Memory B cell (primary cell): Measurements from ENCODE around the gene CCDC32.

ENCODE experiments used
- ATAC-seq: fragments of 150-1000 bp; cut with Tn5 transposase; 2 replicates; pipeline ENCODE4 v1.10.0; 2021; ENCODE audit warnings: low read depth, mild to moderate bottlenecking, moderate library complexity
- DNase-seq, 2 donors: peaks; one replicate each; pipeline ENCODE4 v3.0.0; 2022; ENCODE audit warnings: low spot score in 2 of 2
- H3K27ac Mint-ChIP-seq: one replicate; pipeline ENCODE4 v1.8.0; 2022; ENCODE audit warnings: mild to moderate bottlenecking, moderate library complexity, mixed read lengths
- H3K27me3 Mint-ChIP-seq: one replicate; pipeline ENCODE4 v1.8.0; 2022; ENCODE audit warnings: mixed read lengths
- H3K36me3 Mint-ChIP-seq: one replicate; pipeline ENCODE4 v1.8.0; 2022; ENCODE audit warnings: mild to moderate bottlenecking, mixed read lengths
- H3K4me1 Mint-ChIP-seq: one replicate; pipeline ENCODE4 v1.8.0; 2022; ENCODE audit warnings: mixed read lengths
- H3K4me3 Mint-ChIP-seq: one replicate; pipeline ENCODE4 v1.8.0; 2022; ENCODE audit warnings: mild to moderate bottlenecking, moderate library complexity, mixed read lengths
- H3K9me3 Mint-ChIP-seq: one replicate; pipeline ENCODE4 v1.8.0; 2022; ENCODE audit warnings: mixed read lengths

Gene CCDC32

GRCh38 chr15:40516322-40516721, 48.5 kb downstream of the CCDC32 start:
- no peaks in the 10 kb centered on the region for H3K27me3 Mint-ChIP-seq
- no peak overlapping the region for H3K4me3 Mint-ChIP-seq
- peaks cover 10% of the 10 kb centered on the region for H3K4me1 Mint-ChIP-seq

GRCh38 chr15:40513609-40514008, 51.2 kb downstream of the CCDC32 start:
- DNase-seq (no peak), ATAC-seq (no peak)
- H3K4me1 Mint-ChIP-seq = peaks cover 15% of the 10 kb centered on the region
- peak overlapping the region; percentile 19 for H3K27ac Mint-ChIP-seq
- H3K4me3 Mint-ChIP-seq = no peak overlapping the region
- H3K27me3 Mint-ChIP-seq = no peaks in the 10 kb centered on the region
- no peaks in the 10 kb centered on the region for H3K36me3 Mint-ChIP-seq
- H3K9me3 Mint-ChIP-seq = no peaks in the 10 kb centered on the region

More at GRCh38 chr15:40516322-40516721, 48.5 kb downstream of the CCDC32 start:
- Mint-ChIP-seq H3K27ac (no peak overlapping the region), H3K9me3 (no peaks in the 10 kb centered on the region), H3K36me3 (no peaks in the 10 kb centered on the region)
- ATAC-seq (no peak), DNase-seq (no peak)

GRCh38 chr15:40512440-40512839, 52.4 kb downstream of the CCDC32 start:
- Mint-ChIP-seq H3K27me3 (peaks cover 2% of the 10 kb centered on the region), H3K27ac (peak overlapping the region; percentile 8), H3K4me1 (peaks cover 15% of the 10 kb centered on the region), H3K4me3 (peak overlapping the region; percentile 95), H3K36me3 (no peaks in the 10 kb centered on the region), H3K9me3 (no peaks in the 10 kb centered on the region)
- DNase-seq = no peak
- no peak for ATAC-seq

GRCh38 chr15:40511472-40512133, 53.2 kb downstream of the CCDC32 start:
- Mint-ChIP-seq H3K27ac (peak overlapping the region; percentile 8), H3K27me3 (peaks cover 4% of the 10 kb centered on the region), H3K36me3 (no peaks in the 10 kb centered on the region), H3K4me1 (peaks cover 18% of the 10 kb centered on the region), H3K9me3 (no peaks in the 10 kb centered on the region), H3K4me3 (peak overlapping the region; percentile 95)
- ATAC-seq = peak; percentile 34
- peak; percentile 8 to 58 for DNase-seq

DNA sequence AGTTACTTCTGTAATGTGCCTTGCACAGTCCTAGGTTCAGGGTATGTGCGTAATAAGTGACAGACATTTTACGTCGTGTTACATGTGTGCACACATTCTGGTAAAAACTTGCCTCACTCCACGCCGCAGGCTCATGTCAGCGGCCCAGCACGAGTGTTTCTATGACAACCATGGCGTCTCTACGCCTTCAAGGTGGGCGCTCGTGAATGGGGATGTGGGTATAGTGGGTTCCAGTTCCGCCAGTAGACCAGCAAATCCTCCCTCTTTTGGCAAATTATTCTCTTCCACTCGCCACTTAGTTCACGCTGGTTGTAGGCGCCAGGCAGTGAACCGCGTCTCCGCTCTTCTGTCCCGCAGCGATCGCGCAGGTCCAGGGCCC, 53.8 kb downstream of the CCDC32 start:
- Mint-ChIP-seq H3K27ac (peak overlapping the region; percentile 8), H3K9me3 (no peaks in the 10 kb centered on the region), H3K27me3 (peaks cover 6% of the 10 kb centered on the region), H3K36me3 (no peaks in the 10 kb centered on the region), H3K4me1 (peaks cover 18% of the 10 kb centered on the region), H3K4me3 (peak overlapping the region; percentile 95)
- DNase-seq (peak; percentile 49 to 61), ATAC-seq (peak; percentile 78)

DNA sequence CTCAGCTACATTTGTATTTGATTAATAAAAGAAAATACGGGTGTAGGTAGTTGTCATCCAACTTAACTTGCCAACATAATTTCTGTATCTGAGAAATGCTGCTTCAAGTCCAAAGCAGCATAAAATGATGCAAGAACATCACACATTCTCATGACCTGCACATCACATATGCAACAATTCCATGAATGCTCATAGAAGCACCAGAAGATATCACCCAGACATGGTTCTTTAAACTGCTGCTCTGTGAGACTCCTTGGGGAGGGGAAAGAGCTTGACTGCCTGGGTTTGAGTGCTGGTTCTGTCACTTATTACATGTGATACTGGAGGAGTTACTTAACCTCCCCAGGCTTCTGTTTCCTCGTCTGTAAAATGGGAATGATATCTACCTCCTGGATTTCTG, 54.6 kb downstream of the CCDC32 start:
- no peak for DNase-seq
- no peaks in the 10 kb centered on the region for H3K36me3 Mint-ChIP-seq
- H3K27me3 Mint-ChIP-seq = peaks cover 7% of the 10 kb centered on the region
- H3K27ac Mint-ChIP-seq = no peak overlapping the region
- H3K4me1 Mint-ChIP-seq = peaks cover 18% of the 10 kb centered on the region
- no peak for ATAC-seq
- H3K4me3 Mint-ChIP-seq = peak overlapping the region; percentile 95
- H3K9me3 Mint-ChIP-seq = no peaks in the 10 kb centered on the region

DNA sequence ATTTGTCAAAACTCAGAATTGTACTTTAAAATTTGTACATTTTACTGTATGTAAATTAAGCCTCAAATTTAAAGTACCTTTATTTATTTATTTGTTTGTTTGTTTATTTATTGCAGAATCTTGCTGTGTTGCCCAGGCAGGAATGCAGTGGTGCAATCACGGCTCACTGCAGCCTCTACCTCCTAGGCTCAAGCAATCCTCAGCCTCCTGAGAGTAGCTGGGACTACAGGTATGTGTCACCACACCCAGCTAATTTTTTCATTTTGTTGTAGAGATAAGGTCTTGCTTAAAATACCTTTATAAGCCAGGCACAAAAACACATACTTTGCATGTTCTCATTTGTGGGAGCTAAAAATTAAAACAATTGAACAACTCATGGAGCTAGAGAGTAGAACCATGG, 56.6 kb downstream of the CCDC32 start:
- H3K9me3 Mint-ChIP-seq = no peaks in the 10 kb centered on the region
- H3K4me1 Mint-ChIP-seq = peaks cover 18% of the 10 kb centered on the region
- DNase-seq (no peak), ATAC-seq (no peak)
- no peaks in the 10 kb centered on the region for H3K36me3 Mint-ChIP-seq
- no peak overlapping the region for H3K27ac Mint-ChIP-seq
- peaks cover 7% of the 10 kb centered on the region for H3K27me3 Mint-ChIP-seq
- H3K4me3 Mint-ChIP-seq = no peak overlapping the region

GRCh38 chr15:40506964-40507571, 57.8 kb downstream of the CCDC32 start:
- Mint-ChIP-seq H3K4me3 (peak overlapping the region; percentile 53), H3K9me3 (no peaks in the 10 kb centered on the region), H3K36me3 (no peaks in the 10 kb centered on the region), H3K27ac (no peak overlapping the region), H3K4me1 (peaks cover 15% of the 10 kb centered on the region), H3K27me3 (peaks cover 13% of the 10 kb centered on the region)
- ATAC-seq (peak; percentile 34), DNase-seq (peak; percentile 38 to 49)
